Skeletal muscle cell (primary cell): ENCODE measurements around the gene CRTAC1.

Experiments used
- DNase-seq: peaks from one replicate; pipeline ENCODE4 v3.0.0-alpha.2; 2010; ENCODE audit warnings: low read depth
- H3K4me3 ChIP-seq: 2 replicates; pipeline ENCODE4 v1.5.1; 2011; ENCODE audit warnings: low read depth, mild to moderate bottlenecking, control low read depth, low read length, moderate library complexity

Gene CRTAC1

GRCh38 chr10:97886286-97886685, 144.1 kb downstream of the CRTAC1 start:
- H3K4me3 ChIP-seq, result no peak overlapping the region
- no peak for DNase-seq

DNA sequence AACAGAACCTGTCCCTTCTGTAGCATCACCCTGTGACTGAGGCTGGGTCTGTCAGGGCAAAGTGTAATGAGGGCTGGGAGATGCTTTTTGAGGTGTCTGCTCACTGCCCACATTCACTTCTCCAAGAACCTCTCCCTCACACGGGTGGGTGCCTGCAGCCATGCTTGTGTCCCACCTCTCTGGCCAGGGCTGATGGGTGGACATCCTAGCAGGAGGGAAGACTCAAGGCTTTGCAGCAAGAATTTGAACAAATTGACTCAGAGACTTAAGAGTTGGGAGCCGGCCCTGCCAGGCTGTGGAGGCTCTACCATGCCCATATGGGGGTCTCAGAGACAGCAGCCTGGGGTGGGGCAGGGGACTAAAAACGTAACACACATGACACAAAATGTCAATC, 147.3 kb downstream of the CRTAC1 start:
- no peak for DNase-seq

GRCh38 chr10:97882142-97883091, 148.0 kb downstream of the CRTAC1 start:
- DNase-seq, result peak; percentile 59
- no peak overlapping the region for H3K4me3 ChIP-seq

More for the DNA sequence above, 147.3 kb downstream of the CRTAC1 start:
- H3K4me3 ChIP-seq, result no peak overlapping the region

DNA sequence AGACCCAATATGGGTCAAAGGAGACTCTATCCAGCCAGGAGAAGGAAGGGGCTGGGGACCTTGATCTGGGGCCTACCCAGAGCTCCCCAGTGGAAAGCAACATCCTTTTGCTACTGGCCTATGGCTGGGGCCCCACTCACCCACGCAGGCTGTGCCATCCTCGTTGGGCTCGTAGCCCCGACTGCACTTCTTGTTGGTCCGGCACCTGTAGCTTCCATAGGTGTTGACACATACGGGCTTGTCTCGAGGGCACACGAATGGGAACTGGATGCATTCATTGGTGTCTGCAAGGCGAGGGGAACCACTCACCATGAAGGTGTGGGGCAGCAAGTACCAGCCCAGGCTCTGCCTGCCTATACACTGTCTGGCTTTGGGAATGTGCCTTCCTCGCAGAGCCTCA, 150.3 kb downstream of the CRTAC1 start:
- no peak for DNase-seq
- H3K4me3 ChIP-seq, result no peak overlapping the region

GRCh38 chr10:97879241-97879640, 151.2 kb downstream of the CRTAC1 start:
- no peak for DNase-seq
- no peak overlapping the region for H3K4me3 ChIP-seq

- no peak overlapping the region for H3K4me3 ChIP-seq
- DNase-seq, result no peak
Measured at GRCh38 chr10:97876402-97876801, 154.0 kb downstream of the CRTAC1 start.

- H3K4me3 ChIP-seq, result no peak overlapping the region
- DNase-seq, result no peak
Measured at GRCh38 chr10:97875391-97875790, 155.0 kb downstream of the CRTAC1 start.

DNA sequence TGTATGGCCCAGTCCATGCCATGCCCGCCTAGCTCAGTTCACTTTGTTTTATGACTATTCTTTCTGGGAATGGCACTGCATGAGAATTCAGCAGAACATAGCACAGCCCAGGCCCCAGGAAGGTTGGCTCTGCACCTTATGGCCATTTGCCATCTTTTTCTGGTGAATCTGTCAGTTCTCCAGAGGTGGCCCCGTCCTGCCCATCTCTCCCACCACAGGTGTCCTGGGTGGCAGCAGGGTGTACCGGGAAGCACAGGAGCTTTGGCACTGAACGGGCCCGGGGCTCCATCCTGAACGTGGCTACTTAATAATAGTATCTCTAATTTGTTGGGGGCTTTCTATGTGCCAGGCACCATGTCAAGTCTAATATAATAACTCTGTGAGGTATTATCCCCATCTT, 156.1 kb downstream of the CRTAC1 start:
- H3K4me3 ChIP-seq, result no peak overlapping the region
- no peak for DNase-seq

GRCh38 chr10:97873569-97873968, 156.9 kb downstream of the CRTAC1 start:
- DNase-seq, result no peak
- H3K4me3 ChIP-seq, result no peak overlapping the region

GRCh38 chr10:97870990-97871389, 159.4 kb downstream of the CRTAC1 start:
- no peak for DNase-seq
- H3K4me3 ChIP-seq, result no peak overlapping the region

DNA sequence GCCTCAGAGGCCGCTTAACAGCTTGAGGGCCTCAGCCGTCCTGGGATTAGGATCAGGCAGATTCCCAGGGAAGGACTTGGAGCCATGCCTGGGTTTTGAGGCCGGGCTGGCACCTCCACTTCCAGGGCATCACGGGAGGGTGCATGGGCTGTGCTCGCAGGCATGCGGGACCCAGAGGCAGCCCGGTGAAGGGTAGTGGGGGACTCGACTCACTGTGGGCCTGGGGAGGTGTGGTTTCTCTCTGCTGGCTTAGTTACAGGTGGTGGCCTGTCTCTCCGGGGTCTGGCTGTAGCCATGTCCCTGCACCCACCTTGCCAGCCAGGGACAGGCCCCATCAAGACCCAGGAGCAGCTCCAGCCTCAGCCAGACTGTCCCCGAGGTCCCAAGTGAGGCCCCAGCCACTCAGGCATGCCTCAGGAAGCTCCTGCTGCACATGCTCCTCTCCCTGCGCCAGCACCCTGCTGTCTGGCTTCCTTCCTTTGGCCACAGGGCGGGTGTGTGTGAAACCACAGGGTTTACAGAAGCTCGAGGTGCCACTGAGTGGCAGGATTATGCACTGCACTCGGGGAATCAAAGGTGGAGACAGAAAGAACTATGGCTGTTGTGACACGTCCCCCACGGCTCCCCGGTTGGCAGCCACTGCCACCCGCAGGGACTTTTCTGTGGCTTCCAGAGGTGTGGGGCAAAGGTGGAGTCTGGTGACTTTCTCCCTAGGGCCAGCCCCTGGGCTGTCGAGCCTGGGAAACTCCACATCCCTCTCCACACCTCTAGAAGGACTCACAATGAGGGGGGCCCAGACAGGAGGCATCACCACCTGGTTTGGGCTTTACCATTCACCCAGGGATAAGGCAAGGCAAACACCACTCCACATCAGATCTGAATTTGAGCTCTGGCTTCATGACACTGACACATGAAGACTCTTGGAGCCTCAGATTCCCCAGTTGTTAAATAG, 161.1 kb downstream of the CRTAC1 start:
- no peak overlapping the region for H3K4me3 ChIP-seq
- peak; percentile 35 for DNase-seq

GRCh38 chr10:97868134-97868685, 162.2 kb downstream of the CRTAC1 start:
- H3K4me3 ChIP-seq, result no peak overlapping the region
- no peak for DNase-seq

GRCh38 chr10:97867220-97867800, 163.1 kb downstream of the CRTAC1 start:
- no peak for DNase-seq

DNA sequence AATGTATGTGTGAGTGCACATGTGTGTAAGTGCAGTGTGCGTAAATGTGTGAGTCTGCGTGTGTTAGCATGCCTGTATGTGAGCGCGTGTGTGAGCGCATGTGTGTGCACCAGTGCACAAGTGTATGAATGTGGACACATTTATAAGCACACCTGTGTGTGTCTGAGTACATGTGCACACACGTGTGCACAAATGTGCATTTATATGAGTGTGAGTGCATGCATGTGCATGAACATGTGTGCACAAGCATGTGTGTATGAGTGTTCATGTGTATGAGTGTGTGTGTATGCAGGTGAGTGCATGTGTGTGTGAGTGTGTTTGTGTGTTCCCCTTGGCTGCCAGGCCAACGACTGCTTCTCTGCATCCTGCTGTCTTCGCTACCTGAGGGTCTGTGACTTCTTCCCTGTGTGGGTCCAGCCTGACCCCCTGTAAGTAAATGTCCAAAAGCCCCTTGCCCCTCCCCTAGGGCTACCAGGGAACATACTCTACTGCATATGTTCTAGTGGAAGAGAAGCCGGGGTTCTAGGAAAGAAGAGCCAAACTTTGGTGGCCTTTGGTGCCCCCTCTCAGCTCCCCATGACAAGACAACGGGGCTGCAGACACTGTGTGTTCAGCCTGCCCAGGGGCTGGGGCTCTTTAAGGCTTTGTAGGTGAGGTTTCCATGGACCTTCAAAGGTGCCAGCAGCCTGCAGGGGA, 163.7 kb downstream of the CRTAC1 start:
- no peak overlapping the region for H3K4me3 ChIP-seq
- DNase-seq, result no peak

More at GRCh38 chr10:97867220-97867800, 163.1 kb downstream of the CRTAC1 start:
- no peak overlapping the region for H3K4me3 ChIP-seq

- no peak for DNase-seq
- H3K4me3 ChIP-seq, result no peak overlapping the region
Measured at GRCh38 chr10:97865488-97865887, 164.9 kb downstream of the CRTAC1 start.

DNA sequence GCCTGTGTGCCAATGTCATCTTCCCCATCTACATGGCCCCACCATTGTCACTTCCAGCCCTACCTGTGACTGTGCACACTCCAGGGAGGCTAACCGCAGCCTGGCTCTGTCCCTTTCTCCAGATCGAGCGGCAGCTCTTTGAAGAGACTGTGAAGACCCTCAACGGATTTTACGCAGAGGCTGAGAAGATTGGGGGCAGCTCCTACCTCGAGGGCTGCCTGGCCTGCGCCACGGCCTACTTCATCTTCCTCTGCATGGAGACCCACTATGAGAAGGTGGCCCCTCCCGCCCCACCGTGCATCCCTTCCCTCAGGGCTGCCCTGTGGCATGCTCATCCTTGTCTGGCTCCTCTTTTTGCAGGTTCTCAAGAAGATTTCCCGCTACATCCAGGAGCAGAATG, 166.6 kb downstream of the CRTAC1 start:
- DNase-seq, result no peak
- H3K4me3 ChIP-seq, result no peak overlapping the region

GRCh38 chr10:97861924-97862323, 168.5 kb downstream of the CRTAC1 start:
- DNase-seq, result no peak
- no peak overlapping the region for H3K4me3 ChIP-seq

DNA sequence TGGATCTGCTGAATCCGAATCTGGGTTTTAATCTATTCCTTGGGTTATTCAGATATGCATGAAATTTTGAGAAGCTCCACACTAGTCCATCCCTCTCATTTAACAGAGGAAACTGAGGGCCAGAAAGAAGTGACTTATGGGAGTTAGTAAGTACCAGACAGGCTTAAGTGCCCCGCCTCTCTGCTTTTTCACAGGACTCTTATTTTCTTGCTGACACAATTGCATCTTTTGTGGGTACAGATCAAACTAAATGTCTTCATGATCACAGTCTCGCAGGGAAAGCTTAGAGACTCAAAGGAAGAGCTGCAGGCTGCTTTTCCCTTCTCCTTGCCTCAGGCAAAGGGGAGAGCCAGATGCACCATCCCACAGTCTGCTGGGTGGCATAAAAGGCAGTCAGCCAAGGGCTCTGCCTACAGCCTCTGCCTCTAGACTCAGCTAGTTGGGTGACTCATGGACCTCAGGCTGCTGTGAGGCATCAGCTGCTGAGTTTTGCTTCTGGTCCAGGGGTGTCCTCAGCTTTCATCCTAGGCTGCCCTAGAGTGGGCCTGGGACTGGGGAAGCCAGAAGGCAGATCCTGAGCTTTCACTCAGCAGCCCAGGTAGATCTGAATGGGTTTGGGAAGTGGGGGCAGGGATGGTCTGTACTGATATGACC, 169.2 kb downstream of the CRTAC1 start:
- DNase-seq, result peak; percentile 17
- H3K4me3 ChIP-seq, result no peak overlapping the region
